Effector memory CD4-positive, alpha-beta T cell (primary cell): ENCODE results near the gene ATF7.
A peak's percentile ranks its signal among the peaks of the same experiment; 100 is the strongest.

Experiments
- DNase-seq, 3 donors: peaks; one replicate each; pipeline ENCODE4 v3.0.0-alpha.2; 2020
- H3K27ac ChIP-seq: 2 replicates; pipeline ENCODE4 v1.7.0; 2013; ENCODE audit warnings: mild to moderate bottlenecking, low read length, moderate library complexity; ENCODE audit not compliant: insufficient read depth, poor library complexity, severe bottlenecking
- H3K27me3 ChIP-seq: replicated peaks from 2 replicates; pipeline ENCODE4 v1.7.0; 2013; ENCODE audit warnings: mild to moderate bottlenecking, low read length; ENCODE audit not compliant: insufficient read depth, control insufficient read depth, poor library complexity, severe bottlenecking
- H3K36me3 ChIP-seq: 2 replicates; pipeline ENCODE4 v1.7.0; 2013; ENCODE audit warnings: mild to moderate bottlenecking, low read length, moderate library complexity; ENCODE audit not compliant: control insufficient read depth, insufficient read depth
- H3K4me1 ChIP-seq: 2 replicates; pipeline ENCODE4 v1.7.0; 2013; ENCODE audit warnings: low read length, mild to moderate bottlenecking; ENCODE audit not compliant: control insufficient read depth, insufficient read depth, poor library complexity, severe bottlenecking
- H3K4me3 ChIP-seq: 2 replicates; pipeline ENCODE4 v1.7.0; 2013; ENCODE audit warnings: low read length, low read depth, mild to moderate bottlenecking; ENCODE audit not compliant: insufficient read depth, poor library complexity, severe bottlenecking
- H3K9me3 ChIP-seq: 2 replicates; pipeline ENCODE4 v1.7.0; 2013; ENCODE audit warnings: mild to moderate bottlenecking, low read length, moderate library complexity; ENCODE audit not compliant: control insufficient read depth
- total RNA-seq, 3 donors: gene quantifications; one replicate each; lab custom pipeline; 2026; lab: John Stamatoyannopoulos, UW

ATF7 gene
- 7.6 to 24.4 (median 12.4) reads per million in 3 donors for total RNA-seq

DNA sequence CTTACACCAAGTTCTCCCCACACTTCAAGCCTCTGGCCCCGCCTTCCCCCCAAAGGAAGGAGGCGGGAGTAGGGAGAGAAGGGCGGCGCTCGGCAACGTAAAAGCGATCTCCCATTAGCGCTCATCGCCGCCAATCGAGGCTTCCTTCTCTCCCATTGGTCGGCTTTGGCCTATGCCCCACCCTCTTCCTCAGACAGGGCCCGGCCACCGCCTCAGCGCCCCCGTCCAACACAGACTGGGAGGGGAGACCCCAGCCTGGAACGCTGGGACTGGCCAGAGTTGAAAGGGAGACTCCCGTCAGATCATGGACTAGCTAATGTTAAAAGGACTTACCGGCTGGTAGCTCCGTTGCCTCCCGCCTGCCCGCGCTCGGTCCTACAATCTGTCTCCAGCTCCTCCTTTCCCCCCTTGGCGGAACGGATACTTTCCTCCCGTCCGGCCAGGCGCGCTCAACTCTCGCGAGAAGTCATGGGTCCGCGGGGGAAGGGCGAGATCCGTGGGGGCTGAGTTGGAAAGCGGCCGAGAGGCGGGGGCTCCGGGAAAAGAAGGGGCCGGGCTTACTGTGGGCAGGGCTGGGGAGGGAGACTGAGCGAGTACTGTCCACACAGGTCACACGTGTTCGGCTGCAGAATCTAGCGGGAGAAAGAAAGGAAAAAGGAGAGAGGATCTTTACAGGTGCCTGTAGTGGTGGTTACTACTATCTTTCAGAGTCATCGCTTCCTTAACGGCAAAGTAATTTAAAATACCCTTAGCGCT, at the start of gene ATF7:
TSS of gene ATF7 (minus strand) at position 437 of the 756 bp plus-strand sequence. CDS start 25,382 bp downstream, outside the sequence.
- Histone ChIP-seq H3K4me1 (peaks cover 22% of the 10 kb centered on the region), H3K4me3 (peak within 1 kb of the TSS; percentile 70), H3K27ac (peak within 1 kb of the TSS; percentile 83), H3K27me3 (no peaks in the 10 kb centered on the region), H3K9me3 (no peaks in the 10 kb centered on the region), H3K36me3 (no peaks in the 10 kb centered on the region)
- DNase-seq = peak; percentile 94 to 97 (median 96)

DNA sequence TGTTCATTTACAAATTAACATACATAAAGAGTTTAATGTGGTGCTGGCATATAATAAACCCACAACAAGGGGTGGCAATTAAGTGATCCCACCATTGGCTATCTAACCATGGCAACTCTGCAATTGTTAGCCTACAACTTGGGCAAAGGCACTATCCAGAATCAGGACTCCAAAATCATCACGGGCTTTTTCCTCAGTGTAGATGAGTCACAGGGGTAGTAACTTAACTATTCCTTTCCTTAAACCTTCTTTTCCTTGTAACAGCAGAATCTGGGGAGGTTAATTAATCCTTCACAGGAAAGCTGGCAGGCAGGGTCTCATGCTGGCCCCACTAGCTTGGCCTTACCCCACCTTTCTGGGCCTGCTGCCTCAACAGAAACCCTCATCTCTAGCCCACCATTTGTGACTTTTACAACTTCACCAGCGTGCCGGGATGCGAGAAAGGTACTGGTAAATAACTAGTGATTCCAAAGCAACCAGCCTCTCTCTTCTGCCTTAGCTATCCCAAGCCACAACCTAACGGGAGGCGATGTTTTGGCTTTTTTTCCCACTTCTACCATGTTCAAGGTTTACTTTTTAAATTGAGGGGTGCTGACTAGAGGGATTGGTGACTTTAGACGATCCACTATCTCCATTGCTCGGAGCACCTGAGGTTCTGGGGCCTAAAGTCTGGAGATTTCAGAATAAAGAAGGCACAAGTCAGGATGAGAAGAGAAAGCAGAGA, 49.0 kb upstream of the ATF7 start:
- no peaks in the 10 kb centered on the region for H3K9me3 ChIP-seq
- H3K4me1 ChIP-seq = peaks cover 19% of the 10 kb centered on the region
- H3K4me3 ChIP-seq = peak overlapping the region; percentile 82
- peak overlapping the region; percentile 71 for H3K27ac ChIP-seq
- peaks cover 5% of the 10 kb centered on the region for H3K27me3 ChIP-seq
- no peak for DNase-seq
- H3K36me3 ChIP-seq = peaks cover 26% of the 10 kb centered on the region

DNA sequence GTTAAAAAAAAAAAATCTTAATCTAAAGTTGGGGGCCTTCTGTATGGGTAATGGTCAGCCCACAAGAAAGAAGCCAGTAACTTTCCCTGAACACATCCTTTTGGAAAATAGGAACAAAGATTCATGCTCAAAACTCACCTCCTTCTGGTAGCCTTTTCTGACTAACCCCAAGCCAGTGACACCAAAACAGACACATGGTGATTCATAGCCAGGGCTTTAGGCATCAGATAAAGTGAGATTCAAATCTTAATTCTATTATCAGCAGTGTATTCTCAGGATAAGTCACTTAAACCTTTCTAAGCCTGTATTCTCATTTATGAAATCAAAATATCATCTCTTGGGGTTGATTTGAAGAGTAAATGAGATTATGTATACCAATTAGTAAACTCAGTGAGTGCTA, 44.8 kb upstream of the ATF7 start:
- Histone ChIP-seq H3K27ac (no peak overlapping the region), H3K36me3 (peaks cover 60% of the 10 kb centered on the region)

DNA sequence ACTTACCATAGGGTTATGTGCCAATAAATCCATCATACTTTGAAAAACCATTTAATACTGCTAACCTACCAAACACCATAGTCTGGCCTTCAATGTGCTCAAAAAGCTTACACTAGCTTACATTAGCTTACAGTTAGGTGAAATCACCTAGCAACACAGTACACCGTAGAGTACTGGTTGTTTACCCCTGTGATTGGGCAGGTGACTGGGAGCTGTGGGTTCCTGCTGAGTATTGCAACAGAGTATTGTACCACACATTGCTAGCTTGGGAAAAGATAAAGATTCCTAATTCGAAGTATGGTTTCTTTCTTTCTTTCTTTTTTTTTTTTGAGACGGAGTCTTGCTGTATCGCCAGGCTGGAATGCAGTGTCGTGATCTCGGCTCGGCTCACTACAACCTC, 44.1 kb upstream of the ATF7 start:
- Histone ChIP-seq H3K36me3 (peaks cover 66% of the 10 kb centered on the region), H3K4me3 (no peak overlapping the region), H3K9me3 (no peaks in the 10 kb centered on the region), H3K27me3 (no peaks in the 10 kb centered on the region), H3K27ac (no peak overlapping the region), H3K4me1 (peaks cover 8% of the 10 kb centered on the region)
- no peak for DNase-seq

More for the DNA sequence above, 44.8 kb upstream of the ATF7 start:
- no peak overlapping the region for H3K4me3 ChIP-seq
- H3K27me3 ChIP-seq = no peaks in the 10 kb centered on the region
- H3K4me1 ChIP-seq = peaks cover 11% of the 10 kb centered on the region
- DNase-seq = no peak
- H3K9me3 ChIP-seq = no peaks in the 10 kb centered on the region

DNA sequence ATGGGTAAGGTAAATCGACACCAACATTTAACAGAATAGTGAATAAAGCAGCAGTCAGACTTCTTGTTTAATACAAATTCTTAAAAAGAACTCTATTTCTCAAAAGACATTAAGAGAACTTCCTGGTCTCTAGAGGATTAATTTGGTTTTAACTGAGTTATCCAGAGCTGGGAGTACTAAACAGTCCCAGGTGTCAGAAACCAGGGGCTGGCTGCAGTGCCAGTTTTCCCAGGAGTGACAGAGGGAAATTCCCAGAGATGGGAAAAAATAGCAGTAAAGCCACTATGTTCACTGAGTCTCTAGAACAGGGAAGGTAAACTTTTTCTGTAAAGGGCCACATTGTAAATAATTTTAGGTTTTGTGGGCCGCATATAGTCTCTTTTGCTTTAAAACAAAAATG, 40.9 kb upstream of the ATF7 start:
- Histone ChIP-seq H3K27ac (no peak overlapping the region), H3K36me3 (peaks cover 78% of the 10 kb centered on the region), H3K9me3 (no peaks in the 10 kb centered on the region), H3K4me3 (no peak overlapping the region), H3K4me1 (no peaks in the 10 kb centered on the region), H3K27me3 (no peaks in the 10 kb centered on the region)
- DNase-seq = no peak

DNA sequence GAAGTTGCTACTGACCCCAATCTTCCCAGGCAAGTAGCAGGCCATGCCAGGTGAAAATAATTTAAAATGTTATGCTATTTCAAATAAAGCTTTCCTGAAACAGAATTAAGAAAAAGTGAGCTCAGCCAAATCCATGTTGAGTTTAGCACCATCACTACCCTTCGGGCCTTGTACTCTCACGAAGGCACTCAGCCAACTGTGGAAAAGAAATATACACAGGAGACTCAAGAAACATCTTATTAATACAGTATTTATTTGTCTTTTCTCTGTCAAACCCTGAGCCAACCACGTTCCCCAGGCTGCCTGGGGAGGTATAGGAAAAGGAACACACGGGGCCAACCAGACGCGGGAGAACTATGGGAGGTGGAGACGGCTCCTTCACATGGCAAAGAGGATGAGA, 38.8 kb upstream of the ATF7 start:
- H3K9me3 ChIP-seq = no peaks in the 10 kb centered on the region
- no peak for DNase-seq
- no peaks in the 10 kb centered on the region for H3K4me1 ChIP-seq
- H3K27ac ChIP-seq = no peak overlapping the region
- H3K27me3 ChIP-seq = no peaks in the 10 kb centered on the region
- H3K36me3 ChIP-seq = peaks cover 57% of the 10 kb centered on the region
- H3K4me3 ChIP-seq = no peak overlapping the region

DNA sequence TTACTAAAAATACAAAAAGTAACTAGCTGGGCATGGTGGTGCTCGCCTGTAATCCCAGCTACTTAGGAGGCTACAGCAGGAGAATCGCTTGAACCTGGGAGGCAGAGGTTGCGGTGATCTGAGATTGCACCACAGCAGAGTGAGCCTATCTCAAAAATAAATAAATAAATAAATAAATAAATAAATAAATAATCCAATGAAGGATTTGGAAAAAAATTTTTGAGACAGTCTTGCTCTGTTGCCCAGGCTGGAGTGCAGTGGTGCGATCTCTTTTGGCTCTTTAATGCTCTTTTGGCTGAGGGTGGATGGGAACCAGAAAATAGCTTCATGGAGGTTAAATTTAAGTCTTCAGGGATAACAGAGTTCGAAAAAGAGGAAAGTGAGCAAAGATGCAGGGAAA, 38.0 kb upstream of the ATF7 start:
- Histone ChIP-seq H3K36me3 (peaks cover 49% of the 10 kb centered on the region), H3K4me3 (no peak overlapping the region), H3K27ac (no peak overlapping the region), H3K9me3 (no peaks in the 10 kb centered on the region), H3K4me1 (no peaks in the 10 kb centered on the region), H3K27me3 (no peaks in the 10 kb centered on the region)
- DNase-seq = no peak

DNA sequence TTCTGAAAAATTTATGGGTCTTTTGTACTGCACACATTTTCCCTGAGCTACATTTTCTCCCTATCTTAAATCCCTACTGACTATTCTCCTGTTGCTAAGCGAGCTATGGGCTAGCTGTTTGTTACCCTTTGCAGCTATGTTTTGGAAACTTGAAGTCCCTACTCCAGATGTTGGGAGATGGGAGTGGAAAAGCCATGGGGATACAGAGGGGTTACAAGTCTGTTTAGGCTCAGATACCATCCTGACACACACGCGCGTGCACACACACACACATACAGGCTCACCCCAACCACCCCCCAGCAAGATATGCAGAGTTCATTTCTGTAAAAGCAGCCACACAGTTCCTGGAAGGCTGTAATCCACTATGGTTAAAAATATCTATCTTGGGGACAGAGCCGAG, 33.9 kb upstream of the ATF7 start:
- Histone ChIP-seq H3K27me3 (no peaks in the 10 kb centered on the region), H3K36me3 (peaks cover 16% of the 10 kb centered on the region), H3K4me3 (no peak overlapping the region), H3K9me3 (no peaks in the 10 kb centered on the region), H3K27ac (no peak overlapping the region), H3K4me1 (no peaks in the 10 kb centered on the region)
- no peak for DNase-seq

DNA sequence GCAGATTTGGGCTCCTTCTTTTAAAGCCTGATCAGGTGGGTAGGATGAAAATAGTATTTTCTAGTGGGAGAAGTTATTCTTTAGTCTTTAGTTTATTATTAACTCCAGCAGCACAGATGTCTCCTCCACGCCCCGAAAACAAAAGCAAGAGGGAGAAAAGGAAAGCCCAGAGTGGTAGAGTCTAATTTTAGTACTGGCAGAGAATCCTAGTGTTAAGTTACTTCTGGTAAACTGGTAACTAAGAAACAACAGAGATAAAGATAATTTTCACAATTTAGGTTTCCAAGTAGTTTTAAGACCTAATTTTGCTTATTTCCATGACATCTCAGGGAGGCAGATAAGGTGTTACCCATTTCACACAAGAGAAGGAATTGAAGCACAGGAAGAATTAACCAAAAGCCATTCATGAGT, 33.4 kb upstream of the ATF7 start:
- no peaks in the 10 kb centered on the region for H3K27me3 ChIP-seq
- H3K4me1 ChIP-seq = no peaks in the 10 kb centered on the region
- no peak for DNase-seq
- no peak overlapping the region for H3K27ac ChIP-seq
- H3K9me3 ChIP-seq = no peaks in the 10 kb centered on the region
- H3K36me3 ChIP-seq = peaks cover 11% of the 10 kb centered on the region
- H3K4me3 ChIP-seq = no peak overlapping the region

DNA sequence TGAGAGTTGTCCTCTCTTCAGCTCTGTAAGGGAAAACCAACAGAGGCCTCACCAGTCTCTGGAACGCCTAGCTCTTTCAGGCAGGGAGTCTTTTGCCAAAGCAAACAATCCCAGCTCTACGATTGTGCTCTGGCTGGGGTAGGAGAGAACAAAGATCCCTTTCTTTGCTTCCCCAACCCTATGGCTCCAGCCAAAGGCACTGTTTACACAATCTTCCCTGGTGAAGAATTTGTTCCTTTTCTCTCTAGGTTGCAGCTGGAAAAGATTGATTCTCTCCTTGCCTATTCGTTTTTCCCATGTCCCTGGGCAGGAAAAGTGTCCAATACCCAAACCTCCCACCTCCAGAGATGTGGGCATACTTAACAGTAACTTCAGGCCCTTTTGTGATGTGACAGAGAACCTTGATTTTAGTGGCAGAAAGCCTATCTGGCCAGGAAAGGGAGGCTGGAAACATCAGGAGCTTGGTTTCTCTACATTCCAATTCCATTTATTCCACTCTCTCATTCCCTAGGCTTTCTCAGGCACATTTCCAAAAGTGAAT, 32.9 kb upstream of the ATF7 start:
- H3K36me3 ChIP-seq = peaks cover 11% of the 10 kb centered on the region
- DNase-seq = no peak
- H3K4me3 ChIP-seq = no peak overlapping the region
- no peaks in the 10 kb centered on the region for H3K4me1 ChIP-seq
- H3K9me3 ChIP-seq = no peaks in the 10 kb centered on the region
- H3K27ac ChIP-seq = no peak overlapping the region
- H3K27me3 ChIP-seq = no peaks in the 10 kb centered on the region
